PC-3 (cell line): ENCODE measurements around the gene CASK. TPM values are rescaled to one million over a fixed set of nuclear protein-coding genes. Genes with fewer than 3 reads are reported as not detected.

Experiments used
- ATAC-seq: fragments of 200-7000 bp; cut with Tn5 transposase; 2 replicates; pipeline ENCODE4 v1.9.1; 2020; ENCODE audit warnings: mild to moderate bottlenecking, moderate library complexity
- BruUV-seq: library from RNA; stranded (reverse); fragments of 400-500 nt; replicated peaks from 2 replicates; lab custom pipeline; 2021; lab: Mats Ljungman, UMichigan
- CTCF ChIA-PET: fragments of 300-600 bp; sonication (Branson Sonifier 250); formaldehyde crosslinking; loops from one replicate; lab custom pipeline; 2022; ENCODE audit warnings: antibody characterized with exemption; lab: Charles Lee
- POLR2A ChIA-PET: fragments of 300-600 bp; sonication (Branson Sonifier 250); formaldehyde crosslinking; loops from one replicate; lab custom pipeline; 2022; ENCODE audit warnings: antibody characterized with exemption; ENCODE audit not compliant: unreplicated experiment; lab: Charles Lee
- DNase-seq: peaks from one replicate; pipeline ENCODE4 v3.0.0-alpha.2; 2015
- H2AFZ ChIP-seq: fragments of 300-600 bp; sonication (generic); 2 replicates; pipeline ENCODE4 v1.6.0; 2016; ENCODE audit warnings: antibody characterized with exemption, low read length
- H3F3A ChIP-seq: fragments of 300-600 bp; sonication (generic); one replicate; pipeline ENCODE4 v1.6.0; 2017; ENCODE audit warnings: antibody characterized with exemption, low read length, control low read depth, mild to moderate bottlenecking; ENCODE audit not compliant: unreplicated experiment
- H3K27ac ChIP-seq: fragments of 300-600 bp; sonication (generic); 2 replicates; pipeline ENCODE4 v1.5.1; 2016; ENCODE audit warnings: mild to moderate bottlenecking, low read length
- H3K27me3 ChIP-seq: fragments of 300-600 bp; sonication (generic); 2 replicates; pipeline ENCODE4 v1.6.1; 2016; ENCODE audit warnings: low read length, mixed read lengths
- H3K36me3 ChIP-seq: fragments of 300-600 bp; sonication (generic); 2 replicates; pipeline ENCODE4 v1.6.1; 2016; ENCODE audit warnings: low read depth, mixed run types, low read length, mixed read lengths
- H3K4me1 ChIP-seq: fragments of 300-600 bp; sonication (generic); 2 replicates; pipeline ENCODE4 v1.5.1; 2016; ENCODE audit warnings: low read length; ENCODE audit not compliant: insufficient read depth
- H3K4me2 ChIP-seq: fragments of 300-600 bp; sonication (generic); 2 replicates; pipeline ENCODE4 v1.6.0; 2016; ENCODE audit warnings: low read length
- H3K4me3 ChIP-seq: fragments of 300-600 bp; sonication (generic); 2 replicates; pipeline ENCODE4 v1.5.1; 2016; ENCODE audit warnings: mild to moderate bottlenecking, low read length, mixed read lengths
- H3K79me2 ChIP-seq: fragments of 300-600 bp; sonication (generic); 2 replicates; pipeline ENCODE4 v1.6.1; 2017; ENCODE audit warnings: low read length, mixed read lengths
- H3K9ac ChIP-seq: fragments of 300-600 bp; sonication (generic); 2 replicates; pipeline ENCODE4 v1.6.0; 2016; ENCODE audit warnings: mild to moderate bottlenecking, low read length
- H3K9me2 ChIP-seq: fragments of 300-600 bp; sonication (generic); replicated peaks from 2 replicates; pipeline ENCODE4 v1.6.1; 2016; ENCODE audit warnings: mixed run types, low read length, mixed read lengths
- H3K9me3 ChIP-seq: fragments of 300-600 bp; sonication (generic); 2 replicates; pipeline ENCODE4 v1.6.1; 2016; ENCODE audit warnings: low read length, mixed read lengths
- H4K20me1 ChIP-seq: fragments of 300-600 bp; sonication (generic); 2 replicates; pipeline ENCODE4 v1.6.1; 2016; ENCODE audit warnings: low read length, mixed read lengths
- CTCF ChIP-seq: fragments of 300-600 bp; sonication (generic); conservative IDR thresholded peaks from 2 replicates; pipeline ENCODE4 v1.5.1; 2017; ENCODE audit warnings: antibody characterized with exemption, low read depth, mild to moderate bottlenecking, low read length
- EZH2 ChIP-seq: fragments of 300-600 bp; sonication (generic); IDR thresholded peaks from one replicate; pipeline ENCODE4 v1.6.1; 2017; ENCODE audit warnings: antibody characterized with exemption, mild to moderate bottlenecking, low read length; ENCODE audit not compliant: unreplicated experiment
- EZH2phosphoT487 ChIP-seq: fragments of 300-600 bp; sonication (generic); IDR thresholded peaks from 2 replicates; pipeline ENCODE4 v1.6.1; 2018; ENCODE audit warnings: mild to moderate bottlenecking, antibody characterized with exemption, low read length, borderline replicate concordance
- intact Hi-C: fragments of 100-400 bp; cut with micrococcal nuclease; formaldehyde crosslinking; loops from 2 replicates; pipeline ENCODE4 v1.9.0; 2023
- total RNA-seq: library from RNA; depleted of rRNA; stranded (reverse); fragments of >200 nt; gene quantifications from 2 replicates; pipeline ENCODE4 v1.2.3, GENCODE V29; 2014

Gene CASK
- total RNA-seq, 1 experiment from 2014 or later = 21.4 TPM

- Histone ChIP-seq H3K27me3 (no peaks in the 10 kb centered on the region), H3K9ac (no peak overlapping the region), H3K4me1 (no peaks in the 10 kb centered on the region), H3F3A (no peaks in the 10 kb centered on the region), H4K20me1 (no peaks in the 10 kb centered on the region), H2AFZ (no peak overlapping the region), H3K79me2 (no peaks in the 10 kb centered on the region), H3K36me3 (no peaks in the 10 kb centered on the region), H3K9me3 (no peaks in the 10 kb centered on the region), H3K27ac (no peak overlapping the region), H3K9me2 (no peaks in the 10 kb centered on the region), H3K4me2 (no peak overlapping the region), H3K4me3 (no peak overlapping the region)
- ATAC-seq = no peak
- POLR2A ChIA-PET = no interaction called here
- BruUV-seq = no TSS peak
- TF ChIP-seq EZH2phosphoT487 = no peak
- no peak for TF ChIP-seq EZH2
- no peak for TF ChIP-seq CTCF
- CTCF ChIA-PET = no interaction called here
- intact Hi-C loops = no loop called here
- DNase-seq = no peak
These were observed 326.8 kb downstream of the CASK start for GRCh38 chrX:41596596-41596995.

GRCh38 chrX:41594634-41595033, 328.7 kb downstream of the CASK start:
- intact Hi-C loops = no loop called here
- Histone ChIP-seq H3K9ac (no peak overlapping the region), H3K4me3 (no peak overlapping the region), H3F3A (no peaks in the 10 kb centered on the region), H3K79me2 (no peaks in the 10 kb centered on the region), H3K4me2 (no peak overlapping the region), H3K36me3 (no peaks in the 10 kb centered on the region), H3K27me3 (no peaks in the 10 kb centered on the region), H2AFZ (no peak overlapping the region), H3K4me1 (no peaks in the 10 kb centered on the region), H4K20me1 (no peaks in the 10 kb centered on the region), H3K27ac (no peak overlapping the region), H3K9me2 (no peaks in the 10 kb centered on the region), H3K9me3 (no peaks in the 10 kb centered on the region)
- TF ChIP-seq CTCF (no peak), EZH2 (no peak), EZH2phosphoT487 (no peak)
- CTCF ChIA-PET = no interaction called here
- POLR2A ChIA-PET = no interaction called here
- no peak for ATAC-seq
- BruUV-seq = no TSS peak
- DNase-seq = no peak

- Histone ChIP-seq H3K27me3 (no peaks in the 10 kb centered on the region), H3K4me3 (no peak overlapping the region), H3K36me3 (no peaks in the 10 kb centered on the region), H3K27ac (no peak overlapping the region), H3F3A (no peaks in the 10 kb centered on the region), H3K4me2 (no peak overlapping the region), H4K20me1 (no peaks in the 10 kb centered on the region), H3K79me2 (no peaks in the 10 kb centered on the region), H3K9me2 (no peaks in the 10 kb centered on the region), H3K9ac (no peak overlapping the region), H2AFZ (no peak overlapping the region), H3K9me3 (no peaks in the 10 kb centered on the region), H3K4me1 (no peaks in the 10 kb centered on the region)
- DNase-seq = no peak
- ChIA-PET POLR2A (no interaction called here), CTCF (no interaction called here)
- intact Hi-C loops = no loop called here
- TF ChIP-seq EZH2phosphoT487 (no peak), CTCF (no peak), EZH2 (no peak)
- no TSS peak for BruUV-seq
- no peak for ATAC-seq
These were observed 331.4 kb downstream of the CASK start for GRCh38 chrX:41591906-41592305.
